T-helper 22 cell (primary cell): ENCODE results near the gene CCNF.

Experiments used
- DNase-seq: peaks from one replicate; pipeline ENCODE4 v3.0.0-alpha.2; 2020; ENCODE audit warnings: low read depth

Gene CCNF

DNA sequence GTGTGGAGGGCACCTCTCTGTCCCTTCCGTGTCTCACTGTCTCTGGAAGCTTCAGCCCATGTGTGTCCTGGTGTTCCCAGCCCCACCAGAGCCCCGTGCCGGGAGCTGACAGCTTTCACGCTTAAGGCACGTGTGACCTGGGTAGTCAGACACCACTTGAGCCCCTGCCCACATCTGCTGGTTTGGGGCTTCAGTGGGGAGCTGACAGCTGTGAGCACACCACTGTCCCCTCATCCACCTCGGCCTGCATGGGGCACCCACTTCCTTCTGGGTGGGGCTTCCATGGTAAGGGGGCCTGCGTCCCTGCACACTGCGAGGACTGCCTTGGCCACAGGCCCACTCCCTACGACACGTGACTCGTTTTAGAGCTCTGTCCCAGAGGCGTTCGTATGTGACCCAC lies 28.0 kb downstream of the CCNF start:
- no peak for DNase-seq

DNA sequence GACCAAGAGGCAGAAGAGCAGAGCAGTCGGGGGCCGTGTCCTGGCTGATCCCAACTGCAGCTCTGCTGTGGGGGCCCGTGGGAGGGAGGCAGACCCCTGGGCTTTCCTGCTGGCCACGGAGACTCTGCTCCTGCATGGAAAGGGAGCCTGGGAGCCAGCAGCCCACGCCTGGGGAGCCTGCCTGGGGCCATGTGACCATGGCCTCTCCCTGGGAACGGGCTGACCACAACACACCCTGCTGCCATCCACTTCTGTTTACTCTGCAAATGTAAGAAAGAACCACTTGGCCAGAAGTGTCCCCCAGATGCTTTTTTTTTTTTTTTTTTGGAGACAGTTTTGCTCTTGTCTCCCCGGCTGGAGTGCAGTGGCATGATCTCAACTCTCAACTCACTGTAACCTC lies 28.7 kb downstream of the CCNF start:
- no peak for DNase-seq

DNA sequence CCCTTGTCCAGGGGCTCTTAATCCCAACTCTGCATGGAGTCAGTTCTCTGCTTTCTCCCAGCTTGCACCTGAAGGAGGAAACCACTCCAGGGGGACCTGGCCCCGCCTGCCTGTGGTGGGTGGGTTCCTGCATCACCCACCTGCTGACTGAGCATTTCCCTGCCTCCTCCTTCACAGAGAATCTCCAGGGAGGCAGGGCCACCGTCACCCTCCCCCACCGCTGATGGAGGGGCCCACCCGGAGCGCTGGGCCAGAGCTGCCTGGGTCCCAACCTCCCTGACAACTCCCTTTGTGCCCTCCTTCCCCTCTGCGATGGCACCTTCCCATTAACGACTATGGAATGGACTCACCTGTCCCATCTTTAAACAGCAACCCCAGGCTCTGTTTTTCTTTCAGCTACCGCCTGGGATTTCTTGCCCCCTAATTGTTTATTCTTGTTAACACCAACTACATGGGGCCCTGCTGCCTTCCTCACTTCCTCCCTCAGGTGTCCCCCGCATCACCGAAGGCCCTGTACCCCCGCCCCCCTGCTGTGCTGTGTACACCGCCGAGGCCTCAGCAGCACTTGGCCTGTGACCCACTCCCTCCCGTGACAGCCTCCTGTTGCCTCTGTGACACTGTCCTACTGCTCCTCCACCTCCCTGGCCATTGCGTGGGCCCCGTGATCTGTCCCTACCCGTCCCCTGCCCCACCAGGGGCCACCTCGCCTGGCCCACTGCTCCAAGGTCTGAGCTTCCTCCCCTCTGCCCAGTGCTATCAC lies 29.8 kb downstream of the CCNF start:
- DNase-seq, result no peak

DNA sequence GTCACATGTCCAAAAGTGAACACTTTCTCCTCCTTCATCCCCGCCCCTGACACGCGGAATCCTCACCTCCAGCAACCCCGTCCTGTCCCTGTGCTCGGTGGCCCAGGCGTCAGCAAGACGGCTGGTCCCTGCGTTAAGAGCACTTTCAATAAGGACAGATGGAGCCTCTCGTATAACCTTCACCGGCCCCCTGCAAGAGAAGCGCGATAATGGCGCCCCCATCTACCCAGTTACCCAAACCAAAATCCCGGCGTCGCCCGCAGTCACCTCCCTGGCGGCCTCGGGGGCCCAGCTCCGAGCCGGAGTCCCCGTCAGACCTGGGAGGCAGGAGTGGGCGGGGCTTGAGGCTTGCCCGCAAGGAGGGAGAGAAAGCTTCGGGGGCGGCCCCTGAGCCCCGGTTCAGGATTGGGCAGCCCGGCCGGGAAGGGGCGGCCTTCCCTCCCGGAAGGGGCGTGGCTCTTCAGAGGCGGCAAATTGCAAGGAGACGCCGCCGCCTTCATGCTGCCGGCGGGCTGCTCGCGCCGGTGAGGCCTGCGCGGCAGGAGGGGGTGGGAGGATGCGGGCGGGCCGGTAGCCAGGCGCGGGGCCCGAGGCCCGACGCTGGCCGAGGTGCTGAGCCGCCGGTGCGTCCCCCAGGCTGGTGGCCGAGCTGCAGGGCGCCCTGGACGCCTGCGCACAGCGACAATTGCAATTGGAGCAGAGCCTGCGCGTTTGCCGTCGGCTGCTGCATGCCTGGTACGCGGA lies 30.6 kb downstream of the CCNF start, which contains the start of gene TEDC2:
Gene TEDC2 (plus strand): TSS at position 463 of the 744 bp plus-strand sequence. CDS start 36 bp downstream, at position 499.
- peak; percentile 96 for DNase-seq

DNA sequence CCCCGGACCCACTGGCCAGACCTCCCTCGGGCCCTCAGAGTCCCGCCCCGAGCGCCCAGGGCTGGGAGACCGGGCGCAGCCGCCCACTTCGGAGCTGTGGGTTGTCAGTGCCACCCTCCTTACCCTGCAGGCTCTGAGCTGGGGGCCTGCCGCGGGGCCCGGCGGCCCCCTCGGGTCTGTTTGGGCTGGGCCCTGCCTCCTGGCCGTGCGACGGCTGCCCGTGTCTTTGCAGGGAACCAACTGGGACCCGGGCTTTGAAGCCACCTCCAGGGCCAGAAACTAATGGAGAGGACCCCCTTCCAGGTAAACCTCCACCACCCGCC lies 31.1 kb downstream of the CCNF start:
- no peak for DNase-seq

DNA sequence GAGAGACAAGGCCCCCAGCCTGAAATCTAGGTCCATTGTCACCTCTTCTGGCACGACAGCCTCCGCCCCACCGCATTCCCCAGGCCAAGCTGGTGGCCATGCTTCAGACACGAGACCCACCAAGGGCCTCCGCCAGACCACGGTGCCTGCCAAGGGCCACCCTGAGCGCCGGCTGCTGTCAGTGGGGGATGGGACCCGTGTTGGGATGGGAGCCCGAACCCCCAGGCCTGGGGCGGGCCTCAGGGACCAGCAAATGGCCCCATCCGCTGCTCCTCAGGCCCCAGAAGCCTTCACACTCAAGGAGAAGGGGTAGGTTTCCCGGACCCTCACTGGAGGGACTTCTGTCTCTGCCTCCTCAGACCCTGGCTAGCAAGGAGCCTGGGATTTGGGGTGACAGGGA lies 31.7 kb downstream of the CCNF start:
- DNase-seq, result no peak

DNA sequence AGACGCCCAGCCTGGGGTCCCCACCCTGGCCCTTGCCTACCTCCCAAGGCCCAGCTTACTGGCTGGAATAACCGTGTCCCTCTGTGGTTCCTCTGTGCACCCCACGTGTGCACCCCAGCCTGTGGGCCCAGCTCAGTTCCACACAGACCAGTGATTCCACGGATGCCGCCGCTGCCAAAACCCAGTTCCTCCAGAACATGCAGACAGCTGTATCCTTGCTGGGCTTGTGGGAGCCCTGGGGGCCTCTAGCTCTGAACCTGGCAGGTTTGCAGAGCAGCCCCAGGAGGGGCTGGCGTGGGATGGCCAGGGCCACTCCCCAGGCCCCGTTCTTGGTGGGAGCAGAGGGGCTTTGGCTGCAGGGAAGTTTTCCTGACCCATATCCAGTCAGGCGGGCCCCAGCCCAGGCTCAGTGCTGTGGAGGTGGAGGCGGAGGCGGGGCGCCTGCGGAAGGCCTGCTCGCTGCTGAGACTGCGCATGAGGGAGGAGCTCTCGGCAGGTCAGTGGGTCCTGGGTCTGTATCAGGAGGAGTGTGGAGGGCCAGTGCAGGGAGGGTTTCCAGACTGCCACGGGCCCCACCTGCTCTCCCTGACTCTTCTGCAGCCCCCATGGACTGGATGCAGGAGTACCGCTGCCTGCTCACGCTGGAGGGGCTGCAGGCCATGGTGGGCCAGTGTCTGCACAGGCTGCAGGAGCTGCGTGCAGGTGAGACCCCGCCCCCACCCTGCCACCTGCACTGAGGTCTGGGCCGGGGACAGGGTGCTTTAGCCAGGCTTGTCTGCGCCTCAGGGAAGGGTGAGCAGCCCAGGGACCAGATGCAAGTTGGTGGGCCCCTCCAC lies 33.0 kb downstream of the CCNF start:
- DNase-seq, result no peak

DNA sequence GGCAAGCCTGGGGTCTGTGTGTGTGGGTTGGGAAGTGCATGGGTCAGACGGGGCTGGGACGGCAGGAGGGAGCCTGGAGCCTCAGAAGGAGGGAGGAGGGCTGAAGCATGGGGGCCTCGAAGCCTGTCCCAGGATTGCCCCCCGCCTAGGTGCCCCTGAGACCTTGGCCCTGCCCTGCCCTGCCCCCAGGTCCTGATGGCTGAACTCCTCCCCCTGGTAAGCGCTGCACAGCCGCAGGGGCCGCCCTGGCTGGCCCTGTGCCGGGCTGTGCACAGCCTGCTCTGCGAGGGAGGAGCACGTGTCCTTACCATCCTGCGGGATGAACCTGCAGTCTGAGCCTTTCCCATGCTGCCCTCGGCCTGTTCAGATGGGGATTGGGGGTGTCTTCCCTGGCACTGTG lies 35.1 kb downstream of the CCNF start:
- no peak for DNase-seq

DNA sequence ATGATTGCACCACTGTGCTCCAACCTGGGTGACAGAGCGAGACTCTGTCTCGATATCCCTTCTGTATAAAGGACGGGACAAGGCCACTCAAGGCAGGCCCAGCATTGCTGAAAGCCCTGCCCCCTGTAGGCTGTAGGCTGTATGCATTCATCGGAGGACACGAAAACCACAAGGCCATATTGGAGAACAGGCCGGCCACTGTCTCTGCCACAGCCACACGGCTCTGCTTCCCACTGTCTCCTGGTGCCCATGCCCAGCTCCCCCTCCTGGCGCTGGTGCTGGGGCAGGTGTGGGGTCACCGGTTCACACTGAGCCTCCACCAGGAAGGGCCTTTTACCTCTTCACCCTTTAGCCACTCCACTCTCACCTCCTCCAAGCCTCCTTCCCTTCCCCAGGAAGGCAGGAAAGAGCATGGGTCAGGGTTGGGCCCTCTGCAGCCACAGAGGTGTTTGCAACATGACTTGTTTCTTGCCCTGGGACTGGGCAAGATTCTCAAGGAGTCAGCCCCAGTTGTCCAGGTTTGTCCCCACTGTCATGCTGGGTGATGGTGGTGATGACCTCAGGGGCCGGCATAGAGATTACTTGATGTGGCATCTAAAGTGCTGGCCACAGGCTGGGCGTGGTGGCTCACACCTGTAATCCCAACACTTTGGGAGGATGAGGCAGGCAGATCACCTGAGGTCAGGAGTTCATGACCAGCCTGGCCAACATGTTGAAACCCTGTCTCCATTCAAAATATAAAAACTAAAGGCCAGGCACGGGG lies 36.6 kb downstream of the CCNF start:
- no peak for DNase-seq

DNA sequence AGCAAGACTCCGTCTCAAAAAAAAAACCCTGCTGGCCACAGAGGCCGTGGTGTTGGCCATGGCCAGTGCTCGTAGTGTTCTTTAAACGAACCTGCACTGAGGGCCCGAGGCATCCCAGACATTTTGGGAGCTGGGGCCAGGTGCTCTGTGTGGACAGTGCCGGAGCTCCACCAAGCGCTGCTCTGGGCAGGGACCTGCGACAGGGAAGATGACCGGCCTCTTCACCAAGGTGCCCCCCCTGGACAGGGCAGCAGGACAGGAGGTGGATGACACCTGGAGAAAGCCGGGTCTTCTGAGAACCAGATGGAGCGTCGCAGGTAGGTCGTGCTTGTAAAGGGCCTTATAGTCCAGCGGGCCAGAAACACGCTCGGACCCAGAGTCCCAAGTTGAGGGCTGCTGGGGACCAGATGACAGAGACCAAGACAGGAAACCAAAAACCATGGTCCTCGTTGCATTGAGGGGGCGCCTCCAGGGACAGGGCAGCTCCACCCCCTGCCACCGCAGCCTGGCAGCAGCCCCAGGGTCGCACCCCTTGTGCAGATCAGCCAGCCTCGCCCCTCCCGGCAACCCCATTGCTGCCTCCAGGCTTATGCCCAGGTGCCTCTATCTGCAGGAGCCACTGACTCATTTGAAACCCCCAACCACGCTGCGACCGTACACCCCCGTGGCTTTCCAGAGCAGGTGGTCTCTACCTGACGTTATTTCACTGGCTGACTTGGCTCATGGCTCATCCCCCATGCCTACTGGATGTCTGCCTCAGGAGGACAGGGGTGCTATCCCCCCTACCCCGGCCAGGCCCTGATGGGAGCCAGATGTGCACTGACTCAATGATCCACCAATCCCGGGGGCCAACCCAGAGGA lies 37.6 kb downstream of the CCNF start:
- no peak for DNase-seq

DNA sequence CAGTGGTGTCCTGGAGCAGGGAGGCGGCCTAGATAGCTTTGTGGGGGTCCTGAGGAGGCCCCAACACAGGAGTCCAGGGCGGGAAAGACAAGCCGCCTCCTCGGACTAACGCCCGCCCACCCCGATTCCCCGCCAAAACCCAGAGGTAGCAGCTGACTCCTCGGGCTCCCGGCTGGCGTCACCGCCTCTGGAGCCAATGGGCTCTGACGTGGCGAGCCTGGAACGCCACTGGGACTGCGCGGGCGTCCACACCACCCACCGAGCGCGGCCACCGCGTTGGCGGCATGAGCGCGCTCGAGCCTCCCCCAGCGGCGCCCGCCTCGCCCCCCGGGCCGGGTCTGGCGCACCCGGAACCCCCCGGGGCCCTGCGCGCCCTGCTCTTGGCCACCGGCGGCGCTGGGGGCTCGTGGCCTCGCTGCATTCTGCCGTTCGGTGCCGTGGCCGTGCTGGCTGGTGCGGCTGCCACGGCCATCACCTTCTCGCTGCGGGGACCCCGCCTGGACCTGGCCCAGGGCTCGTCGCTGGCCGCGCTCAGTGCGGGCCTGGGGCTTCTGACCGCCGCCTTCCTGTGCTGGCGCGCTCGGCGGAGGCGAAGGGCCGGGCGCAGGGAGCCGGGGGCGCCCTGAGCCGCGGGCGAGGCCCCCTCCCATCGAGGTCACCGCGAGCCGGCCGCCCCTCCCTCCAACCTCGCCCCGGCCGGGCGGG lies 38.4 kb downstream of the CCNF start:
- no peak for DNase-seq

DNA sequence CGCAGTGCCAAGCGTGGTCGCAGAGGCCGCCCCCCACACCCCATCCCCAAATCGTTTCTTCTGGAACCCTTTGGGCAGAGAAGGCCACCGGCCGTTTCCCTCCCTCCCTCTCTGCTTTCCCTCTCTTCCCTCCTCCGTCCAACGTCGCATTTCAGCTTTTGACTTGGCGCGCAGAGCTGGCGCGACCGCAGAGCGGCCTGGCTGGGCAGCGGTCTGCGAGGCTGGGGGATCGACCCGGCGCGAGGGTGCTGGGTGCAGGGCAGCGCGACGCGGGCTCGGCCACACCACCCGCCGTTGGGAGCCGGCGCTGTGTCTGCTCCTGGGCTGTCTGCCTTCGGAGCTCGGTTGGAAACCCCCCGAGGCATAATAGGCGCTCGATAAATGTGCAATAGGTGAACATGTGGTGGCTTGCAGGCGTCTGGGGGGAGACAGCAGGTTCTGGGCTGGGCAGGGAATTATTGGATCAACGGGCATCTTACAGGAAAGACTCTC lies 39.0 kb downstream of the CCNF start:
- no peak for DNase-seq

DNA sequence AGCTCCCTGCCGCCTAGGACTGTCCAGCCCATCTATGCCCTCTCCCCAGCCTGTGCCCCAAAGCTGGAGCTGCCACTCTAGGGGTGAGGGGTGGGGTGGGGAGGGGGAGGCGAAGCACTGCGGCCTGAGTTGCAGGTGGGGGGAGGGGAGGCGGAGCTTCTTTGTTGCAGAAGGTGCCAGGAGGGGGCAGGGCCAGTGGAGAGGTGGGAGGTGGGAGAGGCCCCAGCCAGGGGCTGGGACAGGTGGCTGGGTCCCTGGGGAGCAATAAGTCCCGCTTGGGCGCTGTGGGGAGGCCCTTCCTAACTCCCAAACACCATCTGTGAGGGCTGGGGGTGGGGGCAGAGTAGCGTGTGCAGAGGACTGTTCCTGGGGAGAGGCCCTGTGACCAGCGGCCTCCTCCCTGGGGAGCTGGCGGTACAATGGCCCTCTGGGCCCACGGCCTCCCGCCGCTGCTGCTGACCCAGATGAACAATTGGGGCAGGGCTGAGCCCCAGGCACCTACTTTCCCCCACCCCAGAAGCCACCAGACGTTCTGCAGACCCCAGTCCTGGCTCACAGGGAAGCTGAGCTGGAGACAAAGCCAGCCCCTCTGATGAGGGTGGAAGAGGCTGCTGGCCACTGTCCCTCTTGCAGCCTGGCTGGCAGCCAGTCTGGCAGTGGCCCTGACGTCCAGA lies 39.6 kb downstream of the CCNF start:
- DNase-seq, result no peak

DNA sequence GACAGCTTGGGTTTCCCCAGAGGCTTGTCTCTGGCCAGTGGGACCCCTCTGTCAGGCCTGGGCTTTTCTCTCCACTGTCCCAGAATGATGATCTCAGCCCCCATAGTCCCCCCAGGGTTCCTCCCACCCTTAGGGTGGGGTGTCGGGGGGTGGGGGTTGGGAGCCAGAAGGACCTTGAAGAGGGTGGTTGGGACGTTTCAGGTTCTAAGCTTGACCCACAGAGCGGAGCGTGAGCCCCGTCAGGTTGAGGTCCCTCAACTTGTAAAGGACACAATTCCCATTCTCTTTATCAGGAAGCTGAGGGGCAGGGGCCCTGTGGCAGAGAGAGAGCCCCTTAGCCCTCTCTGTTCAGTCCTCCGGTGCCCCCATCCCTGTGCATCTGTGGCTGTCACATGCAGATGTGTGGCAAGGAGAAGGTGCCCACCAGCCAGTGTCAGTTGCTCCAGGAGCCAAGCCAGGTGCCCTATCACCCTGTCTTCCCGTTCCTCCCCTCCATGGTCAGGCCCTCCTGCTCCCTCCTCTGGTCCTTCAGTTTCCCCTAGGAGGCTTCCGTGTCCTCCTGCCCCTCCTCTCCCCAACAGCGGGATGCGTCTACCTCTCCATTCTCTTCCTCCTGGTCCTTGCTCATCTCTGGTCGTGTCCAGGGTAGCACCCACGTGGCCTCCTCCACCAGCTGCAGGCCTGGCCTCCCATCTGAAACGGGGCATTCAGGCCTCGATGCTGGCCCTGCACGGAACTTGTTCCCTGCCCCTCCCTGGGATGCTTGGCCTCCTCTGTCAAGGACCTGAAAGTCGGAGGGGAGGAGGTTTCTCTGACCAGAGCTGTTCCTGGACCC lies 40.4 kb downstream of the CCNF start:
- DNase-seq, result no peak

DNA sequence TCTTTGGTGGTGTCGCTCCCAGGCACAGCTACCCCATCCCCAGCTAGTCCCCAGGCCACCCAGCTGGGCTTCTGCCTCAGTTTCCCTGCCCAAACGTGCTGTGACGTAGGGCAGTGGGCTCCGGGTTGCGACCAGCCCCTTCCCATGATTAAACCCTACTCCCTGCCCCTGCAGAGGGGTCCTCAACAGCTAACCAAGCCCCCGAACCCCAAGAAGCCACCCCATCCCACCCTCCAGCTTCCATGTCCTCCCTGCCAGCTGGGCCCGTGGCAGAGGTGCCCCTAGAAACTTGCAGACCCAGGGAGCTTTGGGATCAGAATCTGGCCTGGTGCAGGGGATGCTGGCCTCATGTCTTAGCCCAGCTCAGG lies 41.0 kb downstream of the CCNF start:
- DNase-seq, result no peak

DNA sequence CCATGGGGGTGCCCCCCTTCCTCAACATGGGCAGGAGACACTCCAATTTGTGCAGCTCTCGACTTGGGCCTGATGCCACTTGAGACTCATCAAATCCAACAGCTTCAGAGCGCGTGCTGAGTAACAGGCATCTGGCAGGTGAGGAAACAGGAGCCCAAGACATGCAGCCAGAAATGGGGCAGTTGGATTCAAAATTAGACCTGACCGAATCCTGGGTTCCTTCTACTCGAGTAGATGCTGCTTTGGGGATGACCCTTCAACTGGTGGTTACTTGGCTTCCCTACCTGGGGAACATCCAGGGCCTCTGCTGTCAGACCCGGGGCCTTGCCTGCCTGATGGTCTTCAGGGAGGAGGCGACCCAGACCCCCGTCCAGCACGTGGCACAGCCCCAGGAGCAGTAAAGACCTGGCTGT lies 41.4 kb downstream of the CCNF start:
- DNase-seq, result no peak

DNA sequence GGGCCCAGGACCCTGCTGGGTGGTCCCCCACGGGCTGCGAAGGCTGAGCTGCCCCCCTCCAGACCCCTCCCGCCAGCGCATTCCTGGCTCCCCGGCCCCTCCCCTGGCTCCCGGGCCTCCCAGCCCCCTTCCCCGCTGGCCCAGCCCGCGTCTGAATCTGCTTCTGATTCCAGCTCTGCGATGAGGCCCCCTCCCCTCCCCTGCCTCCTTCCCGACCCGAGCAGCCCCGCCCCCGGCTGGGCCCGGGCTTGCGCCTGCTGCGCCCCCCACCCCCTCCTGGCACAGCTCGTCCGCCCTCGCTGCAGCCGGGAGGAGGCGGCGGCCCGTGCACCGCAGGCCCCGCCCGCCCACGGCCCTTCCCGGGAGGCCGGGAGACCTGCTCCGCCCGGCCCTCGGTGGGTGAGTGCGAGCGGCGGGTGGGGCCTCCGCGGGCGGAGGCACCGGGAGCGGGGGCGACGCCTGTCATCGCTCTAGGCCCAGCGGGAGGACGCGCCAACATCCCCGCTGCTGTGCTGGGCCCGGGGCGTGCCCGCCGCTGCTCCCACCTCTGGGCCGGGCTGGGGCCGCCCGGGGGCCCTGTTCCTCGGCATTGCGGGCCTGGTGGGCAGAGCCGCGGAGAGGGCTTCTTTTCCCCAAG lies 41.9 kb downstream of the CCNF start, which contains the start of gene NTN3:
Gene NTN3 (plus strand): TSS at position 282 of the 637 bp plus-strand sequence. CDS start 405 bp downstream, outside the sequence.
- DNase-seq, result no peak
